Measurements from ENCODE around the gene OTOG. TPM values are rescaled to one million over a fixed set of nuclear protein-coding genes. Genes with fewer than 3 reads are reported as not detected.

Gene OTOG
- total RNA-seq, 1 experiment from 2014 or later = 0.35 TPM

- Histone ChIP-seq H2BK120ac (ENCODE audit: low read depth, low read length, poor library complexity, severe bottlenecking) (no peak overlapping the region), H4K91ac (ENCODE audit: insufficient read length, low read depth, low read length) (no peak overlapping the region), H3K79me2 (ENCODE audit: insufficient read depth, low read length) (no peaks in the 10 kb centered on the region), H2BK20ac (ENCODE audit: low read depth, low read length, poor library complexity, severe bottlenecking) (no peak overlapping the region), H3K56ac (ENCODE audit: insufficient read length, low read depth, low read length) (no peak overlapping the region), H3K9me3 (ENCODE audit: control insufficient read depth, low read depth, low read length) (no peaks in the 10 kb centered on the region), H3K79me1 (ENCODE audit: insufficient read depth, low read depth, low read length, poor library complexity, severe bottlenecking) (no peaks in the 10 kb centered on the region), H3K27me3 (ENCODE audit: insufficient read depth, low read length) (no peaks in the 10 kb centered on the region), H3K18ac (ENCODE audit: insufficient read length, low read depth, low read length) (no peak overlapping the region), H2AFZ (ENCODE audit: low read length) (no peak overlapping the region), H2BK15ac (ENCODE audit: low read depth, low read length) (no peak overlapping the region), H3K9ac (ENCODE audit: extremely low read depth, insufficient read length, low read length) (no peak overlapping the region), H3K23ac (ENCODE audit: insufficient read length, low read depth, low read length) (no peak overlapping the region), H2BK5ac (ENCODE audit: insufficient read length, low read length) (no peak overlapping the region), H3K27ac (ENCODE audit: insufficient read length, low read depth, low read length) (no peak overlapping the region), H3K4me1 (ENCODE audit: insufficient read depth, low read length) (no peaks in the 10 kb centered on the region; the same call in 1 of the 2 replicates), H3K14ac (ENCODE audit: insufficient read depth, low read length) (no peak overlapping the region), H2AK5ac (ENCODE audit: insufficient read length, low read length) (no peak overlapping the region), H3K4me2 (ENCODE audit: insufficient read depth, insufficient read length, low read length) (no peak overlapping the region), H3K23me2 (ENCODE audit: insufficient read length, low read depth, low read length, poor library complexity, severe bottlenecking) (no peaks in the 10 kb centered on the region), H3T11ph (ENCODE audit: low read length) (no peak overlapping the region), H4K20me1 (ENCODE audit: control insufficient read depth, insufficient read depth, insufficient read length) (no peaks in the 10 kb centered on the region), H4K5ac (ENCODE audit: insufficient read length, low read depth, low read length) (no peak overlapping the region), H4K8ac (replicated peaks; ENCODE audit: insufficient read length, low read depth, low read length) (no peak overlapping the region), H3K4ac (ENCODE audit: low read depth, low read length) (no peak overlapping the region), H2BK12ac (ENCODE audit: insufficient read length, low read depth, low read length) (no peak overlapping the region)
- Mint-ChIP-seq H3K36me3 (ENCODE audit: insufficient read depth in 1 of 3, low read depth in 3 of 3) (no peaks in the 10 kb centered on the region), H3K9me3 (no peaks in the 10 kb centered on the region), H3K4me3 (no peak overlapping the region), H3K4me1 (peaks cover 7 to 10% of the 10 kb centered on the region in 2 experiments), H3K27ac (no peak overlapping the region), H3K27me3 (ENCODE audit: low read depth) (peaks cover 19% of the 10 kb centered on the region)
- TF ChIP-seq, protein P1, sequence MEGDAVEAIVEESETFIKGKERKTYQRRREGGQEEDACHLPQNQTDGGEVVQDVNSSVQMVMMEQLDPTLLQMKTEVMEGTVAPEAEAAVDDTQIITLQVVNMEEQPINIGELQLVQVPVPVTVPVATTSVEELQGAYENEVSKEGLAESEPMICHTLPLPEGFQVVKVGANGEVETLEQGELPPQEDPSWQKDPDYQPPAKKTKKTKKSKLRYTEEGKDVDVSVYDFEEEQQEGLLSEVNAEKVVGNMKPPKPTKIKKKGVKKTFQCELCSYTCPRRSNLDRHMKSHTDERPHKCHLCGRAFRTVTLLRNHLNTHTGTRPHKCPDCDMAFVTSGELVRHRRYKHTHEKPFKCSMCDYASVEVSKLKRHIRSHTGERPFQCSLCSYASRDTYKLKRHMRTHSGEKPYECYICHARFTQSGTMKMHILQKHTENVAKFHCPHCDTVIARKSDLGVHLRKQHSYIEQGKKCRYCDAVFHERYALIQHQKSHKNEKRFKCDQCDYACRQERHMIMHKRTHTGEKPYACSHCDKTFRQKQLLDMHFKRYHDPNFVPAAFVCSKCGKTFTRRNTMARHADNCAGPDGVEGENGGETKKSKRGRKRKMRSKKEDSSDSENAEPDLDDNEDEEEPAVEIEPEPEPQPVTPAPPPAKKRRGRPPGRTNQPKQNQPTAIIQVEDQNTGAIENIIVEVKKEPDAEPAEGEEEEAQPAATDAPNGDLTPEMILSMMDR (conservative IDR thresholded peaks at IDR 0.05) = peak; percentile 65
- DNase-seq = peak; percentile 56
- WGBS (ENCODE audit: extremely low coverage, insufficient read length, low lambda C conversion rate) = no CpG with 5 or more reads among the region's 5 CpGs
Observed at GRCh38 chr11:17498475-17498874, 48.6 kb upstream of the OTOG start.
